ENCODE results near the gene CCDC85C.

DNA sequence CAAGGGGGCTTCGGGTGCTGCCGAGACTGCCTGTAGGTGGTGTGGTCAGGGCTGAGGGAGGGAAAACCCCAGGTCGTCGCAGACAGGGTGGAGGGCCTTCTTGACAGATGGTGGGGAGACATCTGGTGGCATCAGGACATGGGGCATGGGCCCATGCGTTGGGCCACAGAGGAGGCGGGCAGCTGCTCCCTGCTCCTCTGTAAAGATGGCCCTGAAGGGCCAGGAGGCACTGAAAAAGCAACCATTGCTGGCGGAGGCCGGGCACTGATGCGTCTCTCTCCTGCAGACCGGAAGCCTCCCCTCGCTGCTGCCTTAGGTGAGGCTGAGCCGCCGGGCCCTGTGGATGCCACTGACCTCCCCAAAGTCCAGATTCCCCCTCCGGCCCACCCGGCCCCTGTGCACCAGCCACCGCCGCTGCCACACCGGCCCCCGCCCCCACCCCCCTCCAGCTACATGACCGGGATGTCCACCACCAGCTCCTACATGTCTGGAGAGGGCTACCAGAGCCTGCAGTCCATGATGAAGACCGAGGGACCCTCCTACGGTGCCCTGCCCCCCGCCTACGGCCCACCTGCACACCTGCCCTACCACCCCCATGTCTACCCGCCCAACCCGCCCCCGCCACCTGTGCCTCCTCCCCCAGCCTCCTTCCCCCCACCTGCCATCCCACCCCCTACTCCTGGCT lies 94.0 kb downstream of the CCDC85C start:
- TF ChIP-seq, protein P1, sequence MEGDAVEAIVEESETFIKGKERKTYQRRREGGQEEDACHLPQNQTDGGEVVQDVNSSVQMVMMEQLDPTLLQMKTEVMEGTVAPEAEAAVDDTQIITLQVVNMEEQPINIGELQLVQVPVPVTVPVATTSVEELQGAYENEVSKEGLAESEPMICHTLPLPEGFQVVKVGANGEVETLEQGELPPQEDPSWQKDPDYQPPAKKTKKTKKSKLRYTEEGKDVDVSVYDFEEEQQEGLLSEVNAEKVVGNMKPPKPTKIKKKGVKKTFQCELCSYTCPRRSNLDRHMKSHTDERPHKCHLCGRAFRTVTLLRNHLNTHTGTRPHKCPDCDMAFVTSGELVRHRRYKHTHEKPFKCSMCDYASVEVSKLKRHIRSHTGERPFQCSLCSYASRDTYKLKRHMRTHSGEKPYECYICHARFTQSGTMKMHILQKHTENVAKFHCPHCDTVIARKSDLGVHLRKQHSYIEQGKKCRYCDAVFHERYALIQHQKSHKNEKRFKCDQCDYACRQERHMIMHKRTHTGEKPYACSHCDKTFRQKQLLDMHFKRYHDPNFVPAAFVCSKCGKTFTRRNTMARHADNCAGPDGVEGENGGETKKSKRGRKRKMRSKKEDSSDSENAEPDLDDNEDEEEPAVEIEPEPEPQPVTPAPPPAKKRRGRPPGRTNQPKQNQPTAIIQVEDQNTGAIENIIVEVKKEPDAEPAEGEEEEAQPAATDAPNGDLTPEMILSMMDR (IDR thresholded peaks at IDR 0.05; ENCODE audit: insufficient read depth, low read depth, low read length), result no peak
- no peak for TF ChIP-seq EZH2 (IDR thresholded peaks at IDR 0.05; ENCODE audit: insufficient read depth, low read length)
